HG03175 (cell line): ENCODE results near the gene NCK1.

Experiments used
- ATAC-seq: cut with Tn5 transposase; IDR thresholded peaks from one replicate; pipeline ENCODE4 v1.9.1; 2021; ENCODE audit warnings: mild to moderate bottlenecking, moderate library complexity; ENCODE audit not compliant: unreplicated experiment

The NCK1 gene

DNA sequence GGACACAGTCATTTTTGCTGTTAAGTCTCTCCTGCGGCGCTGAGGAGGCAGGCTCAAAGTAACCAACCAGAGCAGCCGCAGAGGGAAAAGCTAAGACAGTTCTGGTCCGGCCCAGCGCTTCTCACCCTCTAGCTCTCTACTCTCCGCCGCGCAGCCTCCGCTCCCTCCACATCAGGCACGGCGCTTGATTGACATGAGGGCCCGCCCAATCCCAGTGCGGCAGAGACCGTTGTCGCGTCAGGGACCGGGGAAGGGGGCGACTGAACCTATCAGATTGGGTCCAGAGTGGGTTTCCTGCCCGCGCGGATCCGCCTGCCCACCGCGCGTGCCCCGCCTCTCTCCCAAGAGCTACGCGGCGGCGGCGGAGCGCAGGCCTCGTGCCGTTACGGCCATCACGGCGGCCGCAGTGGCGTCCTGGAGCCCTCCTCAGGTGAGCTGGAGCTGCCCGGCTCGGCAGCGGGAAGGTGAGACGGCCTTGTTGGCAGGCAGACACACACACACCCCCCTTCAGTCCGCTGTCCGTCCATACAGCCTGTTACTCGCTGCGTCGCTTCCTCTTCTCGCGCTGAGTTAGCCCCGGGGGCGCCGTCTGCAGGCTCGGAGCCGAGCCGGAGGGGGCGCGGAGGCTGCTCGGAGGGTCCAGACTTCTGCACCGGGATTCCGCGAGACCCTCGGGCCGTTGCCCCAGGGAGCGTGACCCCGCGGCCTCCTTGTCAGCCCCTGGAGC, at the start of gene NCK1:
Gene NCK1 (plus strand): TSS at position 319 of the 727 bp plus-strand sequence. CDS start 65,794 bp downstream, outside the sequence.
- ATAC-seq, result peak; percentile 97

DNA sequence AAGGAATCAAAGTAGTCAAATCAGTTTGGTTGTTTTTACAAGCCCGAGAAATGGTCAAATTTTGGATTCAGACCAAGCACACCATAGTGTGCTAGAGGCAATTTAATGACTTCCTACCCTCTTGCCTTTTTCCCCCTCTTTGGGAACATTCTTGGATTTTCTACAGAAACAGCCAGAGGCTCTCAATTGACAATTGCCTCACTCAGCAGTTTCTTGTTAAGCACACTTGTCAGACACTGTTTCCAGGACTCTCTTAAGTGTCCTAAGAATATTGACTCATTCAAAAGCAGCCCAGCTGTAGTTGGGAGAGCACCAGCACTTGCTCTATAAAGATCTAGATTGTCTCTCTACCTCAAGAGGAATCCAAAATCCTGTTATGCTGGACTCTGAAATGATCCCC, 44.6 kb upstream of the NCK1 start:
- ATAC-seq, result no peak

- no peak for ATAC-seq
These were observed 43.7 kb upstream of the NCK1 start for GRCh38 chr3:136818191-136818768.

DNA sequence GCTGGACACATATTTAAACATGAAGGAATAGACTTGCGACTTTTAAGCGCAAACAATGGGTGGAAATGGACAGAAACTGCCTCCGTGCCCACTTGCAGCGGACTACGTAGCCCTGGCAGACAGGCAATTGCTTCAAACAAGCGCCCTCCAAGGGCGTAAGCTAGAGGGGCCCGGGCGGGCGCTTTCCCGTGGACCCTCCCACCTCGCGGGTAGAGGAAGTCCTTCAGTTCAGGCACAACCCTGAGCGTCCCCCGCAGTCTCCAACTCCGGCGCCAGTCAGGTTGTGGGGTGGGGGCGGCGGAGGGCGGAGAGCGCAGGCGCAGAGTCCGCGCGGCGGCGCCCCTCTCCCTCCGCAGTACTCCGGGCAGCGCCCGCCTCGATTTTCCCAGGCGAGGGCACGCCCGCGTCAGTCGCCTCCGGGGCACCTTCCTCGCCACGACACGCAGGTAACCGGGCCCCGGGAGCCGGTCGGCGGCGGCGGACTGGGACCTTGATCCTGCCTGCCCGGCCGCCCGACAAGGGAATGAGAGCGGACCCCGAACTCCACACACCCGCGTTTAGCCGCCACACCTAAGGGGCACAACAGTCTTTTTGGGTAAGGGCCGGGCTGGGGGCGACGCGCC, 43.1 kb upstream of the NCK1 start, which contains the start of gene SLC35G2:
Gene SLC35G2 (plus strand): TSS at position 358 of the 623 bp plus-strand sequence. CDS start 35,335 bp downstream, outside the sequence.
- no peak for ATAC-seq

DNA sequence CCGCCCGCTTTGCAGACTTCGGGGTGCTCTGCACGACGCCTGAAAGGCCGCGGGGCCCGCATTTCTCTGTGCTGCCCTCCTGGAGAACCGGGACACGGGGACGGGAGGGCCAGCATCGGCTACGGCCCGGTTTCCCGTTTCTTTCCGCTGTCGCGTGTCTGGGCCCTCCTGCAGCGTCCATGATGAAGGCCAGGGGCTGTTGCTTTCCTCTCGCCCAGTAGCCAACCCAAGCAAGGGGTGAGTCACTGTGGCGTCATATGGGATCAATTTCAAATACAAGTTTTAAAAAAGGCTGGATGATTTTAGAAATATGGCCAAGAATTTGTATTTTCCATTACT, 42.6 kb upstream of the NCK1 start:
- no peak for ATAC-seq

DNA sequence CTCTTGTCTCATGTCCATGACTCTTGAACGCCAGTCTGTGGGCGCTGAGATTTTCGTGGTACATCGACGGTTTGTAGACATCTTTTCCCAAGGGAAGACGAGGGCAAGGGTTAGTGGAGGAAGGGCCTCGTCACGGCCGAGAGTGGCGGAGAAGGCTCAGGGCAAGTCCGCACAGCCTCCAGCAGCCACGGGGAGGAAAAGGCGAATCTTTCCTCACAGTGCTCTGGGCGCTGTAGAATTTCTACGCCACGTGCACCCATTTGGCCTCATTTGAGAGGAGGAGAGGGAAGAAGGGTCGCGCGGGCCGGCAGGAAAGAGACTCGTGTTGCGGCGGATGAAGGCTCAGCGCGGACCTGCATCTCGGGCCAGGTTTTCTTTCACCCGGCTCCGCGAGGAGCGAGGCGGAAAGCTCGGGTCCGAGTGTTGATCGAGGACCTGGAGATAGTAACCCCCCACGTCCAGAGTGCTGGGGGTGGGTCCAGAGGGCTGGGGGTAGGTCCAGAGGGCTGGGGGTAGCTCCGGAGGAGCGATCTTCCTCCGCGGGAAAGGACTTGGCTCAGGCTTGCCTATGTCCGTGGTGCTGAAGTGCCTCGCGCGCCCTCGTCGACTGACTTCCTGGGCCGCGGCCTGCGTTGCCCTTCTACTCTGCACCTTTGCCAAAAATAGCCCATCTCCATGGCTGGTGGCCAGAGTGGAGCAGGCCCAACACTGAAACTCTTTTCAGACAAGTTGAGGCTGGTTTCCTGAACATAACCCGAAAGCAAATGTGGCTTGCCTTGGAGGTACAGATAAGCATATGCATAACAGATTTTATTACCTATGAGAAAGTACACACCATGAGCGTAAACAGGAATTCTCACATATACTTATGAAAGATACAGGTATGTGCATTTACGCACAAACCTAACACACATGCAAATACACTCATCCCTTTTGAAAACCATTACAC, 42.0 kb upstream of the NCK1 start:
- no peak for ATAC-seq

GRCh38 chr3:136831461-136831860, 30.5 kb upstream of the NCK1 start:
- no peak for ATAC-seq

DNA sequence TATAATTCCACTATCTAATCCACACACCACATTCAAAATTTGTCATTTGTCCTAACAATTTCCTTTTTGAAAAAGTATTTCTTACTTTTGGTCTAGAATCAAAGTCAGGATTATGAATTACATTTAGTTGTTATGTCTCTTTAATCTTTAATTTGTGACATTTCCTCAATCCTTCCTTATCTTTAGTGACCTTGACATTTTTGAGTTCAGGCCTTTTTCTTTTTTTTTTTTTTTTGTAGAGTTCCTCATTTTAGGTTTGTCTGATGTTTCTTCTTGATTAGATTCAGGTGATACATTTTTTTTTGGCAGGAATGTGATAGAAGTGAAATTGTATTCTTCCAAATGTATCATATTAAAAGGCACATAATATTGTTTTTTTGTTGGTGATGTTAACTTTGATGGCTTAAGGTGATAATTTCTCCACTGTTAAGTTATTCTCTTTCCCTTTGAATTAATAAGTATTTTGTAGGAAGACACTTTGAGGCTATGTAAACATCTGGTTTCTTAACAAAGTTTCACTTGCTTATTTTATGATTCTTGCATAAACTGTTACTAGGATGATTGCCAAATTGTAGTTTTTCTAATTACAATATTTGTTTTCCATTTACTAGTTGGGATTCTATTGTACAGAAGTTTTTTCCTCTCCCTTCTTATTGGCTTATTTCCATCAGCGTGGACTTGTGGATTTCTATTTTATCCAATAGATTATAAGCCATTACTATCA, 26.8 kb upstream of the NCK1 start:
- ATAC-seq, result no peak

DNA sequence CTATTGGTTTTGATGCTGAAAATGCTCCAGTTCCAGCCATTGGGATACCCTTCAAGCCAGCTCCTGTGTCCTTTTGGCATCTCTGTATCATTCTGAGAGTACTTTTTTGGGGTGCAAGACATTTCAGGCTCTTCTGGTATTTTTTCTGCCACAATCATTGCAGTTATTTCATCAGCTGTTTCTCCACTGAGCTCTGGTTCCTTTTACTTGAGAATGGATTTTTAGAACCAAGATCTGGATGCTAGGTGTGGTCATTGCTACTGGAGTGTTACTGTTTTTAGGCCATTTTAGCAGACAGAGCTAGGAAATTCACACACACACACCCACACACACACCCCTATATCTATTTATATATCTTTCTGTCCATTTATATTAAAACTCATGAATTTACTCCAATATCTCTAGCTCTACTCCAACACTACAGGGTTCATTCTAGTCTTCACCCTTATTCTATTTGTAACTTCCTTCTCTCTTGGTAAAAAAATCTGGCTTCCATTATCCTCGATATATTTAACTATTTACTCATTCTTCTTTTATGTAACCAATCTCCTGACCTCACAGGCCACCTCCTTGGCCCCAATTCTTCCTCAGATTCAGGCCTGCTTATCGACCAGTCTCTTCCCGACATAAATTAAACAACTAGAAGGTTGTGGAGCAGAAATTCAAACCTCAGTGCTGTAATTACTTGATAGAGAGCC, 26.0 kb upstream of the NCK1 start:
- no peak for ATAC-seq

DNA sequence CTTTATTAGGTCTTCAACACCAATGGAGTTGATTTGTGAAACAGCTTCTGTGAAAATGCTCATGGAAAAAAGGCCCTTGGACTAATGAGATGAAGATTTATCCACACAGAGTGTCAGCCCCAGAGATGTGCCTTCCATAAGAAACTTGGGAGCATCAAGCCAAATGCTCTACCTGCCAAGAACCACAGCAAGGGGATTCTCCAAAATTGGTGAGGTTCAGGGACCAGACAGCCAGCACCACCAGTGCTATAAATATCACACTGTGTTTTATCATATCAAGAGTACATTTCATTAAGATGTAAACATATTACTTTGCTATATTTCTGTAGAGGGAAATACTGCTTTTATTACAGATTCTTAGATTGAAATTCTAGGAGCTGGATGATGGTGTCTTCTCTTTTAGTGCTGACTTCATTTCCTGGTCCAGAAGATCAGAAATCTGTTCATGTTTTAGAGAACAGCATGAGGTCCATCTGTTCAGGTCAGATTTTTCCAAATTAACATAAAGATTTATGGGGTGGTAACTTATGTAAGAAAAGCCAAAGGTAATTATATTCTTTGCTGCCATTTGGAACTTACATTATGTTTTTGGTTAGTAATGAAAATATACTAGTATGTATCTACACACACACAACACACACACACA, 25.4 kb upstream of the NCK1 start:
- no peak for ATAC-seq

DNA sequence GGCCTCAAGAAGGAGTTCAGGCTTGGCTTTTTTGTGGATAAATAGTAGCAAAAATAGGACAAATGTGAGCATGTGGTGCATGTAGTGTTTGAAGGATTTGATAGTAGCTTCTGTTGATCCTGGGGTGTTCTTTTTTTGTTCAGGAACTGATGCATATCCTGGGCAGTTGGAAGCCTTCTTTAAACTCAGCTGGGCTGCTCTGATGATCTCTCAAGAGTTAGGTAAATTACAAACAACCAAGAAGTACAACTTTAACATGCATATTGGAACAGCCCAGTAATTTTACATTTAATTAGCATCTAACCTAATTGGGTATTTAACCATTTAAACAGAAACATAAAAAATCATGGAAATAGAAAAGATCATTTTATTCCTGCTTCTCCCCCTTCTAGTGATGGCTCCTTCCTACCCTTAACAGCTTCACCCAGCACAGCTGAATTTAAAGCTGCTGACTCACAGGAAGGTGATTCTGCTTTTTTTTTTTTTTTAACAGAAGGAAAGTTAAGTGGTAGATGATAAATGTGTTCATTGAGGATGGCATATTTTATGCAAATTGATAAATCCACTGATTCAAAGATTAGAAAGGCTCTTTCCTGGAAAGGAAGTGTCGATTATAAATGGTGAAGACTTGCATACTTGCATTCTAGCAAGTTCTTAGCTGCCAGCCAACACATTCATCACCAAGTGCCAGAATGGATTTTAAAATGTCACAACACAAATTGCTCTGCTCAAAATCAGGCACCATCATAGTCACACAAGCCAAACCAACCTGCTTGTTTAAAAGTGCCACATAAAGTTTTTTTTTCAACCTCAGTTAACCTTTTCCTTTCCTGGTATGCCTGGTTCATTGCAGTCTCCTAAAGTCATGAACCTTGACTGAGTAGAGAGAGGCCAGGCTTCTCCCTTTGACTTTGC, 23.1 kb upstream of the NCK1 start:
- ATAC-seq, result no peak

DNA sequence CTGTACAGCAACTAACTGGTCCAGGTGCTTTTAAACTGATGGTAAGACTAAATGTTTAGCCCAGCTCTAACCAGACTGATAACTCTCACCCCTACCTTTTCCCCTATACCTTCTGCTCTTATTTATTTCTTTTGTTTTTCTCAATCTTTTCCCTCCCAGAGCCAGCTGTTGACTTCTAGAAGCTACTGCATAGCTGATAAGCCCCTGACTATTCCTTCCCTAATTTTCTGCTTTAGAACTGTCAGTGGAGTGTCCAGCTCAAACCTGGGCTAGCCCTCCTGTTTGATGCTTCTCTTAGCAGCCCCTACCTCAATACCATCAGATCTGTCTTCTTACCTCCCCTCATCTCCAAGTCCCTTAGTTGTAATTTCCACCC, 22.5 kb upstream of the NCK1 start:
- ATAC-seq, result no peak

DNA sequence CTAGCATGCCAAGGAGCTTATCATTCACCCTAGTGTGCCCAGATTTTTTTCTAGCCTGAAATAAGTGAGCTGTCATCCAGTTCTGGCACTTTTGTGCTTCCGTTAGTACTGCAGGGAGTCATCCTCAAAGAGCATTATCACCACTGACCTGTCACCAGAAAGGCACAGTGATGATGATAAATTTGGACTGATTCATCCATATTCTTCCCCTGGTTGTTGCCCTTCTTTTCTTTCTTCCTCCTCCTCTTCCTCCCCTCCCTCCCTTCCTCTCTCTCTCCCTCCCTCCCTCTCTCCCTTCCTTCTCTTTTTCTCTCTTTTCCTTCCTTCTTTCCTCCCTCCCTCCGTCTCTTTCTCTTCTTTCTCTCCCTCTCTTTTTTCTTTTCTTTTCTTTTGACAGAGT, 21.8 kb upstream of the NCK1 start:
- ATAC-seq, result no peak

DNA sequence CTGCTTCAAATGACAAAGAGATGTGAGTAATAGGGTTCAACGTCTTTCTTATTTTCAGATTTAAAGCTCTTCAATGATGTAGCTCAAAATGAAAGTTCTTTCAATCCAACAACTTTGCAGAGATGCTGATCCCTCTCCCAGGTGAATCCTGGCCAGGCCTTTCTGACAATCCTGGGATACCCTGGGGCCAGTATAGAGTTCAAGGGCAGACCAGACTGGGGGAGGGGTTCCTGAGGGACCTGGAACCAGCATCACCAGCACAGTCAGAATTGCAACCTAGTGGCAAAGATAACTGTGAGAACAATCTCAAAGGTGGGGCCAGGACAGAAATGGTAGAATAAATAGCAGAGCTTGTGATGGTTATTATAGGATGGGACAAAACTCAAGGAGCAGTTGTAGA, 19.7 kb upstream of the NCK1 start:
- ATAC-seq, result no peak

GRCh38 chr3:136844724-136845123, 17.3 kb upstream of the NCK1 start:
- ATAC-seq, result no peak

GRCh38 chr3:136852180-136852579, 9.8 kb upstream of the NCK1 start:
- no peak for ATAC-seq

DNA sequence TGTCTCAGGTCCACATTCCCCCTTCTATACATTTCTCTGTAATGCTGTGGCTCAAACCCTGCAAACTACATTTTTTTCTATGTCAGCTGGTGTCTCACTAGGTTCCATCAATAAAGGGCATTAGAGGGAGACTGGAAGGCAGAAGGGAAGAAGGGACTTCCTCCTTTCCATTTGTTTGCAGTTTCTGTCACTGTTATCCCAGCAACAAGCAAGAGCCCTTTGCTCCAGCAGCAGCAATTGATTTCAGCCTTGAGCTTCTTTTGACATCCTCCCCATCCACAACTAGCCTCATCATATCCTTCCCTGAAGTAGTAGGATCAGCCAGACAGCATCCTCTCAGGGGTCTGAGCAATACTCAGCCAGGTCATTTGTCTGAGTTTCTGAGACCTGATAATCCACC, 5.3 kb upstream of the NCK1 start:
- ATAC-seq, result no peak

DNA sequence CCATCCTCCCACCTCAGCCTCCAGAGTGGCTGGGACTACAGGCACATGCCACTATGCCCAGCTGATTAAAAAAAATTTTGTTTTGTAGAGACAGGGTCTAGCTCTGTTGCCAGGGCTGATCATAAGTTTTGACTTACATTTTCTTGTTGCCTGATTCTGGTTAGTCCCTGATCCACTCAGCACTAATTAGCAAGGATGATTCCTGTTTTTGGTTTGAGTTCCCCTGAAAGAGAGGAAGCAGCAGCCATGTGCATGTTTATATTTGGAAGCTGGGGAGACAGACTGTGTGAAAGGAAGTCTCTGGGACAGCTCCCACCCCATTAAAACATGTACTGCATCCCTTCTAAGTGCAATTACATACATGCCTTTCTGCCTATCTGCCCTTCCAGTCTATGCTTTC, 3.6 kb upstream of the NCK1 start:
- ATAC-seq, result no peak

DNA sequence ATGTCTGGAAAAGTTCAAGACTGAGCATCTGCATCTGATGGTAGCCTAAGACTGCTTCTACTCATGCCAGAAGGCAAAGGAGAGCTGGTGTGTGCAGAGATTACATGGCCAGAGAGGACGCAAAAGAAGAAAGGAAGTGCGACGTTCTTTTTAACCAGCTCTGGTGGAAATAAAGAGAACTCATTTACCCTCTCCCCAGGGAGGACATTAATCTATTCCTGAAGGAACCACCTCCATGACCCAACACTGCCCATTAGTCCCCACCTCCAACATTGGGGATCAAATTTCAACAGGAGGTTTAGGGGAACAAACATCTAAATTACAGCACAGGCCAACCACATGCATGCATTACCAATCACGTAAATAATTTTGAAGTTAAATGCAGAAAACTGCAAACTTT, 1.5 kb upstream of the NCK1 start:
- ATAC-seq, result no peak
